Activated gamma-delta T cell treated with Interleukin-2 at 50 U/mL for 16 hours (primary cell): ENCODE results near the gene ANKRD62.
"Not testable (repeated sequence)": the region's sequence is repeated elsewhere in the genome, so short reads cannot be mapped to it uniquely, and the experiment has no call there.

ENCODE experiments used
- DNase-seq: peaks from one replicate; pipeline ENCODE4 v3.0.0-alpha.2; 2020

Gene ANKRD62

GRCh38 chr18:12066910-12067511 is 26.6 kb upstream of the ANKRD62 start:
- no peak for DNase-seq

- no peak for DNase-seq
Observed at GRCh38 chr18:12067671-12068070, 26.0 kb upstream of the ANKRD62 start.

DNA sequence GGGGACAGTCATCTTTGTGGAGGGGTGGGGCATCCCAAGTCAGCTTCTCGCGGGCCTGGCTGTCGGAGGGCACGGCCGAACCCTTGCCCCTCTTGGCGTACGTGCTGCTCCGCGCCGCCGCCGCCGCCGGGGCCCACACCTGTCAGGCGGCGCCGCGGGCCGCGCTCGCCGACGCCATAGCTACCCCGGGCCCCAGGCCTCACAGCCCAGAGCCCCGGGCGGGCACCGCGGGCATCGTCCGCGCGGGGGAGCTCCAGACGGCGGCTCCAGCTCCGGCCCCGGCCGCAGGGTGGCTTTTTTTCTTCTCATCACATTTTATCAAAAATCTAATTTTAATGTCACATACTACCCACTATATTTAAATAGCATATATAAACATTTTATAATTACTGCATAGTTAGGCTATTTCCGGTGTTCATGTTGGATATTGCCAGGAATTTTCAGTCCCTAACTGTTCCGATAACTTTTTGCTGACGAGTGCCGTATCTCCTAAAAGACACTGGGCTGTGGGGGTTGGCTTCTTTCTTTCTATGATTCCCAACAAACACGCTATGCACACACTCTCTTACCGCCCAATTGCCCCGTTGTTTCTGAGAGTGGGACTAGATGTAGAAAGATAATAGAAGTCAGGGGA is 25.2 kb upstream of the ANKRD62 start:
- not testable (repeated sequence) for DNase-seq

GRCh38 chr18:12068950-12069320 is 24.7 kb upstream of the ANKRD62 start:
- no peak for DNase-seq

DNA sequence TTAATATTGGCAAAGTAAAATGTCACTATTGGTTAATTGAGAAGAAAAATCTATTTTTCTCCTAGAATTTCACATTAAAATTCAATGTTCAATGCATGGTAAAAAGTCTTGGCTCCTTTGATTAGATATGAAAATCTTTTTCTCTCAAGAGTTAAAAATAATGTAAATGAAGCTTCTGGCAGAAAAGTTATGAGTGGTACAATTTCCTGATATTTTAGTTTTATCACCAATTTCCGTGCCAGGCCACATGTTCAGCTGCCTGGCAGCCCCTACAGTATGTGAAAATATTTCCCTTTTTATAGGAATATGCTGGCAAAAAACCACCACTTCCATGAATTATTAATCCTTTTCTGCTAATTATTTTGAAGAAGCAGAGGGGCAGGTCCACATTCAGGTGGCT is 22.6 kb upstream of the ANKRD62 start:
- not testable (repeated sequence) for DNase-seq

DNA sequence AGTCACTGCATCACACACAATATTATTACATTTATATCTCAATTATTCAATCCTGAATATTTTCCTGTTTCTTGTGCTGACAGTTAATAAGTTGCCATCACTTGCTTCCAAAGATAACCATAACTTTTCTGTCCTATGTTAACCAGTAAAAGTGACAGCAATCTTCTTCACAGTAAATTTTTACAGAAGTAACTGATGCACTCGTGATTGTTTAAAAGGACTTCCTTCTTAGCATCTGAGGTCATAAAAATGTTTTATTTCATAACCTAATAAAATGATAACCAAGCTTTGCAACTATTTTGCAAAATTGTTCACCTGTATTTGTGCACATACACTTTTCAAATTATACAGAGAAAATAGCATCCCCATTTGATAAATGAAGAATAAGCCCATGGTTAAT is 20.6 kb upstream of the ANKRD62 start:
- DNase-seq: no peak

DNA sequence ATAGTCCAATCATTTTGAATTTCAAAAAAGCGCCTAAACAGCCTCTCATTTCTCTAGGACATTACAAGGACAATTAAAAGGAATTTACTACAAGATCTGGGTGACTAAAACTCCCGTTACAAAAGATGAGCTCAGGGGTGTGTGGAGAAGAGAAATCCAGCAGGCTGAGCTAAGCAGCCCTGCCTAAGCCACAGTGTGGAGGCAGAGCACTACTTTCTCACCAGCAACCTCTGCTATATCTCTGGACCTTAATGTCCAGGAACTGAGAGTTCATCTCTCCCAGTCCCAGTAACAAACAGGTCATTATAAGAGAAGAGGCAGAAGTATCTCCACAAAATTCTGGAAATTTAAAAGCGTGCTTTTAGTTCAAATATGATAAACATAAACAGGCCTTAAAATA is 18.9 kb upstream of the ANKRD62 start:
- DNase-seq: no peak

DNA sequence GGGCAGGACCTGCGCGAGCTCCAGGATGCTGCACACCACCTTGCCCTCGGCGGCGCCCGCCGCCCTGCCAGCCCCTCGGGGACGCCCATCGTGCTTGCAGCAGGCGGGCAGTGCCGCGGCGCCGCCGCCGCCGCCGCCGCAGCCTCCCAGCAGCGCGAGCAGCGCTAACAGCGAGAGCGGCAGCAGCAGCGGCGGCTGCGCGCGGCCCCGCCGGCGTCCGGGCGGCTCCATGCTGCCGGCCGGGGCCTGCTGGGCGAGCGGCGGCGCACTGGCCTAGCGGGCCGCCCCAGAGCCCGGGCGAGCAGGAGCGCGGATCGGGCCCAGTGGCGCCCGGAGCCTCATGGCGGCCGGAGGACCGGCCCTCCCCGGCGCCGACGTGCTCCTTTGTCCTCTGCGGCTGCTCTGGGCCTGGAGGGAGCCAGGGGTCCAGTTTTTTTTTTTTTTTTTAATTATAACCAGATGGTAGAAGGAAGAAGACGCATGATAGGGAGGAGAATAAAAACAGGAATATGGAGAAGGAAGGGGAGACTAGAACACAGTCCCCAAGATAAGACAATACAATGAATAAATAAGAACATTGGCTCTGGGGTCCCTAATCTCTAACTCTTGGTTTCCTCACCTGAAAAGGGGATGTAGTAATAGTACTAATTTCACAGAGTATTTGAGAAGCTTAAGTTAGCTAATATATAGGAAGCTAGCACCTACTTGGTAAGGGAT is 17.1 kb upstream of the ANKRD62 start:
- no peak for DNase-seq

GRCh38 chr18:12077994-12078393 is 15.6 kb upstream of the ANKRD62 start:
- DNase-seq: not testable (repeated sequence)

DNA sequence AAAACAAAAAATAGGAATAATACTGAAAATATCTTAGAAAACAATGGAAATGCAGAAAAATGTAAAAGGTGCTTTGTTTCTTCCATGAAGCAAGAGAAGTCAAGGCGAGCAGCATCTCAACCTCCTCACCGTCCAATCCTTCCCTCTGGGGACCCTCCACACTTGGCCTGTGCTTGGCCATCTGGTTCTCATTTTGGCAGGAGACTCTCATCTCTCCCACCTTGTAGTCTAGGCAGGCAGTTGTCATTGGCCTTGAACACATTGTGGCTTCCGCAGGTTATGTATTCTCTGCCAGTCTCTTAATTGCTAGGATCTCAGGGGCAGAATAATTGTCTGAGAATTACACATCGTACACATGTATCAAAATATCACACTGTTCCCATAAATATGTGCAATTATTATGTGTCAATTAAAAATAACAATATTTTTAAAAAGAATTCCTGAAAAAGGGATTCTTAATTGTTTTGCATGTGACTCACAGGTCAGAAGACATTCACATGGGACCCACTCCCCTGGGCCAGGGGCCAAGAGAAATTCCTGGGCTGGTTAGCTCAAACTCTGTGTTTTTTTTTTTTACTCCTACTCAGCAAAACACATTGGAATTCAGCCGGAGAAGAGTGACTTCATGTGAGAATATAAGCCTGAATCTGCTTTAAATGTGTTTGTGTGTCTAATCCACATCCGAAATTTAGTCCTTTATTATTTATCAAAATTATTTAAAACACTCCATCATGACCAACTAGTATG is 14.0 kb upstream of the ANKRD62 start:
- no peak for DNase-seq

GRCh38 chr18:12085136-12085535 is 8.5 kb upstream of the ANKRD62 start:
- no peak for DNase-seq

GRCh38 chr18:12085786-12086185 is 7.9 kb upstream of the ANKRD62 start:
- no peak for DNase-seq

DNA sequence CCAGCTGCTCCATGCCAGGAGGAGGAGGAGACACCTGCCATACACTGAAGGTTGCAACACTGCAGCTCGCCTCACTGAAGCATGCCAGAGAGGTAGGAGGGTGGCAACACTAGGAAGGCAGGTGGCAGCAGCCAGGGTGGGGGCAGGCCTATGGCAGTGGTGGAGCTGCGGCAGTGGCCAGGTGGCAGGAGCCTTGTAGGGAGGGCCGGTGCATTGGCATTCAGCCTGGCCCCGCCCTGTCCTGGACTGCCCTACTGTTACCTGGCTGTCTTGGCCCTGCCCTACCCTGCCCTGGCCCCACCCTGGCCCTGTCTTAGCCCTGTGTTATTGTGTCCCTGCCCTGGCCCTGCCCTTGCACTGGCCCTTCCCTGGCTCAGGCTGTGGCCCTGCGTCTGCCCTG is 7.4 kb upstream of the ANKRD62 start:
- no peak for DNase-seq

DNA sequence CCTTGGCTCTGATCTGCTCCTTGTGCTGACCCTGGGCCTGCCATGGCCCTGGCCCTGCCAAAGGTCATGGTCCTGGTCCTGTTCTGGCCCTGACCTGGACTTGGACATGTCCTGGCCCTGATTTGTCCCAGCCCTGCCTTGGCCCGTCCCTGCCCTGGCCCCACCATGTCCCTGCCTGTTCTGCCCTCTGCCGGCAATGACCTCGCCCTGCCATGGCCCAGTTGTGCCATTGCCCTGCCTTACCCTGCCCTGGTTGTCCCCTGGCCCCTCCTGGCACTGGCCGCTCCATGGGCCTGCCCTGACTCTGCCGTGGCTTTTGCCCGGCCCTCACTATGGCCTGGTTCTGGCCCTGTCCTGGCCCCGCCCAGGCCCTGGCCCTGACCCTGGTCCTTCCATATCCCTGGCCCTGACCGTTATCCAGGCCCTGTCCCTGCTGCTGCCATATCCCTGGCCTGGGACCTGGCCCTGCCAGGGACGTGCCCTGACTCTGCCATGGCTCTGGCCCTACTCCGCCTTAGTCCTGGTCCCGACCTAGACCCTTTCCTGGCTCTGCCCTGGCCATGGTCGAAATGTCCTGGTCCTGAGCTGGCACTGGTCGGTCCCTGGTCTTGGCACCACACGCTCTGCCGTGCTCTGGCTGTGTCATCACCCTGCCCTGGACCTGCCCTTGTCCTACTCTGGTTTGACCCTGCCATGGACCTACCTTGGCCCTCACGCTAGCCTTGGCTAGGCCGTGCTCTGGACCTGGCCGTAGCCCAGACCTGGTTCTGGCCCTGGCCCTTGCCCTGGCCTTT is 6.8 kb upstream of the ANKRD62 start:
- no peak for DNase-seq

DNA sequence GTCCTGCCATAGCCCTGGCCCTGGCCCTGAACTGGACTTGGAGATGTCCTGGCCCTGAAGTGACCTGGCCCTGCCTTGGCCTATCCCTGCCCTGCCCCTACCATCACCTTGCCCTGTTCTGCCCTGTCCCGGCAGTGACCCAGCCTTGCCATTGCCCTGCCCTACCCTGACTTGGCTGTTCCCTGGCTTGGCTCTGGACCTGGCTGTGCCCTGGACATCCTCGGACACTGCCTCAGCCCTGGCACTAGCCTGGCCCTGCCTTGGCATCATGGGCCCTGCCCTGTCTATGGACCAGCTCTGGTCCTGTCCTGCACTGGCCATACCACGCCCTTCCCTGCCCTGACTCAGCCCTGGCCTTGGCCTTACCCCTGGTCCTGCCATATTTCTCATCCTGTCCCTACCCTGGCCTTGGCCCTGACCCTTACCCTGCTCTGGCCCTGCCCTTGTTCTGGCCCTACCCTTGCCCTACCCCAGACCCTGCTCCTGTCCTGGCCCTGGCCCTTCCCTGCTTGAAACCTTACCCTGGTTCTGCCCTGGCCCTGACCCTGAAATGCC is 6.1 kb upstream of the ANKRD62 start:
- no peak for DNase-seq

DNA sequence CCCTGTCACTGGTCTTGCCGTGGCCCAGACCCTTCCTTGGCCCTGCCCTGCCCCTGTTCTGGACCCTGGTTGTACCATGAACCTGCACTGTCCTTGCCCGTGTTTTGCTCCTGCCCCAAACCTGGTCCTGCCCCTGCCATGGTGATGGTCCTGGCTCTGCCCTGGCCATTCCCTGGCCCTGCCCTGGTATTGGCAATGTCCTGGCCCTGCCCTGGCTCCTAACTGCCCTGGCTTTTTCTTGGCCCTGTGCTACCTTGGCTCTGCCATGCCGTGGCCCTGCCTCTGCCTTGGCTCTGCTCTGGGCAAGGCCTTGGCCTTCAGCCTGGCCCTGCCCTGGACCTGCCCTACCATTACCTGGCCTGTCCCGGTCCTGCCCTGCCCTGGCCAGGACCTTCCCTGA is 5.5 kb upstream of the ANKRD62 start:
- DNase-seq: no peak

DNA sequence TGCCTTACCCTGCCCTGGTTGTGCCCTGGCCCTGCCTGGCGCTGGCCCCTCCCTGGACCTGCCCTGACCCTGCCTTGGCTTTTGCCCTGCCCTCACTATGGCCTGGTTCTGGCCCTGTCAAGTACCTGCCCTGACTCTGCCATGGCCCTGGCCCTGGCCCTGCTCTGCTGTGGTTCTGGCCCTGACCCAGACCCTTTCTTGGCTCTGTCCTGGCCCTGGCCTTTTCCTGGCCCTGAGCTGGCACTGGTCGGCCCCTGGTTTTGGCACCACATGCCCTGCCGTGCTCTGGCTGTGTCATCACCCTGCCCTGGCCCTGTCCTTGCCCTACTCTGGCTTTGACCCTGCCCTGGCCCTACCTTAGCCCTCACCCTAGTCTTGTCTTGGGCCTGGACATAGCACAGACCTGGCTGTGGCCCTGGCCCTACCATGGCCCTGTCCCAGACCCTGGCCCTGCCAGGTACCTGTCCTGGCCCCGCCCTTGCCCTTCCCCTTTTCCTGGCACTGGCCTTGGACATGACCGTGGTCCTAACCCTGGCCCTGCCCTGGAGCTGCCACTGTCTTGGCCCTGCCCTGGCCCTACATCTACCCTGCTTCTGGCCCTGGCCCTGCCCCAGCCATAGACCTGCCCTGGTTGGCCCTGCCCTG is 4.8 kb upstream of the ANKRD62 start:
- DNase-seq: no peak

GRCh38 chr18:12091538-12092141 is 2.0 kb upstream of the ANKRD62 start:
- DNase-seq: no peak

DNA sequence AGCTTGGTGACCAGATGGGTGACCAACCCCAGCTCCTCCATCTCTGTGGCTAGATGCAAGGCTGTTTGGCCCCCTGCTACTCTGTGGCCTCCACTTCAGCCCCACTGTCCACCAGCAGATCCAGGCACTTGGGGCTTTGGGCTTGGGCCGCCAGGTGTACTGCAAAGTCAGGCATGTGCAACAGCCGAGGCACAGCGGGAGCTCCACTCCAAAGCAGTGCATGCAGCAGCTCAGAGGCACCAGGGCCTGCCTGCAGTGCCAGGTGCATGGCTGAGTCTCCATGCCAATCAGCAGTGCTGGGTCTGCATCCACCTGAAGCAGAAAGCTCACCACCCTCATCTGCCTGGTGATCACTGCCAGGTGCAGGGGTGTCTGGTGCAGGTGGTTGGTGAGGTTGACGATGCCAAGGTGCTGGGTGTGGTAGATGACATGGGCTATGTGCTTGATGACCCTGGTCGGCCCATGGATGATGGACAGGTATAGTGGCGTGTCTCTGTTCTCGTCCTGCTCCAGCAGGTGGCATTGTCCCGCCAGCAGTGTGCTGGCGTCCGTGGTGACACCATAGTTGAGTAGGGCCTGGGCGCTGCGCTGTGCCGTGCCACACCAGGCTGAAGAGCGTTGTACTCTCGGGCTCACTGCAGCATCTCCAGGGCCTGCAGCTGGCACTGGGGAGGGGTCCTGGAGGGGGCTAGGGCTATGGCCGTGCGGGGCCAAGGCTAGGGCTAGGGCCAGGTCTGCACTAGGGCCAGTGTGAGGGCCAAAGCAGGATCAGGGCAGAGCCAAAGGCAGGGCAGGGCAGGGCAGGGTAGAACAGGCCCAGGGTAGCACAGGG is 1.0 kb upstream of the ANKRD62 start:
- DNase-seq: no peak

- DNase-seq: no peak
Observed at GRCh38 chr18:12098374-12098773, 4.7 kb downstream of the ANKRD62 start.

DNA sequence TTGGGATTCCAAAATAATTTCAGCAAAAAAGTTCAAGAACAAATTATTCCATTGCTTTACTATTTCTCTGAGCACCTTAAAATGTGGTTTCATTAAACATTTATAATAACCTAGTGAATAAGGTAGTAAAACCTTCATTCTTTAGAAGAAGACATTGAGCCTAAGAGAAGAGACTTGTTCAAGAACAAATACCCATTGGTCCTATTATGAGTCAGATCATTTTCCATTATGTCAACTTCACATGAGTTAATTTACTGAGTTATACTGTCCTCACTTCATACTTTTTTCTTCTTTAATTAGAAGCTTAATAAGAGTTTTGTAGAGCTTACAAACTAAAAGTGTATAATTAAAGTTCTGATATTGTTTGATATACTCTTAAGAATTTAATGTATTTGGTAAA is 5.5 kb downstream of the ANKRD62 start:
- no peak for DNase-seq
